Glomerular visceral epithelial cell (primary cell): ENCODE results near the gene CCDC138.

Experiments
- DNase-seq: peaks from one replicate; pipeline ENCODE4 v3.0.0-alpha.2; 2016; ENCODE audit errors: extremely low spot score

The CCDC138 gene

GRCh38 chr2:108825254-108825653 is 38.7 kb downstream of the CCDC138 start:
- no peak for DNase-seq

DNA sequence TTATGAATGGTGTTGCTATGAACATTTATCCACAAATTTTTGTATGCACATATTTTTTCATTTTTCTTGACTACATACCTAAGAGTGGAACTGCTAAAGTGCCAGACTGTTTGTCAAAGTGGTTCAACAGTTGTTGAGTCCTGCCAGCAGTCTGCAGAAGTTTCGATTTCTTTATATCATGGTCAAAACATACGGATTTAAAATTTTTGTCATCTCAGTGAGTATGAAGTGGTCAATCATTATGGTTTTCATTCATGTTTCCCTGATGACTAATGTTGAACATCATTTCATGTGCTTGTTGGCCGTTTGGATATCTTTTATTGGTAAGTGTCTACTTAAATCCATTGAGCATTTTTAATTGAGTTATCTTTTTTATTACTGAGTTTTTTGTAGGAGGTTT is 39.2 kb downstream of the CCDC138 start:
- no peak for DNase-seq

- no peak for DNase-seq
These were observed 43.2 kb downstream of the CCDC138 start for GRCh38 chr2:108829578-108830310.

DNA sequence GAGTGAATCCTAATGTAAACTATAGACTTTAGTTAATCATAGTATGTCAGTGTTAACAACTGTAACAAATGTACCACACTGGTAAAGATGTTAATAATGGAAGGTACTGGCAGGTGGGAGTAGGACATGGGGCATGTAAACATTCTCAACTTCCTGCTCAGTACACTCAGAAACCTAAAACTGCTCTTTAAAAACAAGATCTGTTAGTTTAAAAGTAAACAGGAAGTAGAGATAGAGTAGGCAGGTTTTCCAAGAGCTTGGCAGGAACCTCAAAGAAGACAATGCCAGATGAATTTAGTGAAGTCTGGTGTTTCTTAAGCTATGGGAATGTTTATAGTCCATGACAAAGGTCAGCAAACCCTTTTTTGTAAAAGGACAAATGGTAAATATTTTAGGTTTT is 46.6 kb downstream of the CCDC138 start:
- no peak for DNase-seq

- DNase-seq, result no peak
These were observed 48.0 kb downstream of the CCDC138 start for GRCh38 chr2:108834620-108835019.

DNA sequence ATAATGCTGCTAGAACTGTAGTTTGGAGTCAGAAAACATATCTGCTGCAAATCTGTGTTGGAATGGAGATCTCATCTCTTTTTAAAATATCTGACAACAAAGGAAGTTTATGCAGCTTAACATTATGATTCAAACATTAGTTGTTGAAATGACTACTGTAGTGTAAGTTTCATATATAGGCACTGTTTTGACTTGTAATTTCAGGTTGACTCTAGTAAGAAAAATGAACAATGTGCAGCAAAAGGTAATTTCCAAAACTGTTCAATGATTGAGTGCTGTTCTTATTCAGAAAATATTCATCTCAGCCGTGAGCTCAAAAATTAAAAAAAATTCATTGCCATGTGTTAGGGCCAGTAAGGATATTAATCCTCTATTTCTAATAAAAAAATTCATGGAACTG is 48.5 kb downstream of the CCDC138 start:
- no peak for DNase-seq

GRCh38 chr2:108837198-108837597 is 50.6 kb downstream of the CCDC138 start:
- no peak for DNase-seq

GRCh38 chr2:108841506-108841905 is 54.9 kb downstream of the CCDC138 start:
- DNase-seq, result no peak

DNA sequence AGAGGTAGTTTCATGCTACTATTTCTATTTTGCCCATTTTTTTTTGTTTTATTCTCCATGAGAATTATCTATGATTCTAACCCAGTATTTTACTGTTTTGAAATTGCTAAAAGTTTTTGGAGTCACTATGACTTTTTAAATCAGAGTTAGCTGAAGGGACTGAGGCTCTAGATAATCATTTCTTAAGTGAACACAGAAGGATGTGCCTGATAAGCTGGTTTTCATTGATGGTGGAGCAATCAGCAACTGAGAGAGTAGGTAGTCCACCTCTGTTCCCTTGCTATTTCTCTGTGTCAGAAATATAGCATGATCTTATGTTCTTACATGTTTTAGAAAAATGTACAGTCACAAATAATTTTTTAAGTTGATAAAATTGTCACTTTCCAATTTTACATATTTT is 59.4 kb downstream of the CCDC138 start:
- DNase-seq, result no peak

DNA sequence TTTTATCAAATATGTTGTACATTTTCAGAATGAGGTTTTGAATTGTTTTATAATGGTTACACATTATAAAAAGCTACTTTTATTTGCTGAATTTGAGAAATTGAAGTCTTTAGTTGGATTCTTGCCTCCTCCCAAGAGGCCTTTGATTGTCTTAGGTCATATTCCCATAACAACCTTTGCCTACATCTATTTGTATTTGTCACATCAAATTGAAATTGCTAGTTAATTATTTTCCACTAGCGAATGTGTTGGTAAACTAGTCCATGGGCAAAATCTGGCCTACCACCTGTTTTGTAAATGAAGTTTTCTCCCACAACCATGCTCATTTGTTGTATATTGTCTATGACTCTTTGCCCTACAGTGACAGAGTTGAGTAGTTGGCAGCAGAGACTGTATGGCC is 60.4 kb downstream of the CCDC138 start:
- no peak for DNase-seq

- no peak for DNase-seq
These were observed 65.8 kb downstream of the CCDC138 start for GRCh38 chr2:108852375-108852774.

- DNase-seq, result no peak
These were observed 66.8 kb downstream of the CCDC138 start for GRCh38 chr2:108853421-108853820.

DNA sequence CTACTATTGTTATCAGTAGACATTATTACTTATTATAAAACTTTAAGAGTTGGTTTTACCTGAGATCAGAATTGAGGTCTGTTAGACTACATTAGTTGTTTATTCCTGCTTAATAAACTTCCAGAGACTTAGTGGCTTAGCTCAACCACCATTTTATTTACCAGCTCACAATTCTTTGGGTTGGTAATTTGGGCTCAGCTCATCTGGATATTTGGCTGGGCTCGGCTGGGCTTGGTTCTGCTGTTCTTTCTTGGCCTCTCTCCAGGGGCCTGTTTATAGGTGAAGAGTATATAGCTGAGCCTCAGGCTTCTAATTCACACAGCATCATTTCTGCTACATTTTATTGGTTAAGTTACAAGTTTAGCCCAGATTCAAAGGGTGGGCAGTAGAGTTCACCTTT is 67.9 kb downstream of the CCDC138 start:
- no peak for DNase-seq

- no peak for DNase-seq
These were observed 68.6 kb downstream of the CCDC138 start for GRCh38 chr2:108855194-108855593.

DNA sequence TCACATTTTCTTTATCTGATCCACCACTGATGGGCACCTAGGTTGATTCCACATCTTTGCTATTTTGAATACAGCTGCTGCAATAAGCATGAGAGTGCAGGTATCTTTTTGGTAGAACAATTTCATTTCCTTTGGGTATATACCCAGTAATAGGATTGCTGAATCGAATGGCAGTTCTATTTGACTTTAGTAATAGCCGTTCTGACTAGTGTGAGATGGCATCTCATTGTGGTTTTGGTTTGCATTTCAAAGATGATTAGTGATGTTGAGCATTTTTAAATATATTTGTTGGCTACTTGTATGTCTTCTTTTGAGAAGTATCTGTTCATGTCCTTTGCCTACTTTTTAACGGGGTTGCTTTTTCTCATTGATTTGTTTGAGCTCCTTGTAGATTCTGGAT is 72.3 kb downstream of the CCDC138 start:
- peak; percentile 6 for DNase-seq

- DNase-seq, result no peak
These were observed 79.5 kb downstream of the CCDC138 start for GRCh38 chr2:108866041-108866440.

DNA sequence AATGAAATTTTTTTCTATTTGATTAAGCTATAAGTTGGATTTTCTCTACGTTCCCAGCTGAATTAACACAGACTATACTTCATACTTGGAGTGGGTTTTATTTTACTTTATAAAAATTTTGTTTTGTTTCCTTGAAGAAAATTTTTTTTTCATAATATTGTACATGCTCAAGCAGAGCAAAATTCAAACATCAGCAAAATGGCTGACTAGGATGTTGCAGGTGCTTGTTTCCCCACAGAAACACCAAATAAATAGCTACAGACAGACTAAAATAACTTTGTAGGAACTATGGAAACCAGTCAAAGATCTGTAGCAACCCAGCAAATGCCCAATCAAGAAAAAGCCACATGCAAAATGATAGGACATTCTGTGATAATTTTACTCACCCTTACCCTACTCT is 82.3 kb downstream of the CCDC138 start:
- no peak for DNase-seq

DNA sequence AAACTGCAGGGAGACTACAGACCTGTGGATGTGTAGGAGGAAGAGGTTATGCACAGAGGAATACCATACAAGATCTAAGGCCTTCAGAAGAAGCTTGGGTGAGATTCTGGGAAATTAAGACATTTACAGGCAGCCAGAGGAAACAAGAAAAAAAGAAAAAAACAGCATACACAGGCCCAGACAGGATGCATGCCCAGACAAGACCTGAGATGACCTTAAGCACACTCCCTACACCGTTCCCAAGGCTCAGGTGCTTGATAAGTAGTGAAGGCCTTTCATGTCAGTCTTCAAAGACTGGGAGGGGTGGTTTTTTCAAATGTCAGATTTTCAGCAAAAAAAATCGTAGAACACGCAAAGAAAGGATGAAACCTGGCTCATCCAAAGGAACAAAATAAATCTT is 83.0 kb downstream of the CCDC138 start:
- no peak for DNase-seq

DNA sequence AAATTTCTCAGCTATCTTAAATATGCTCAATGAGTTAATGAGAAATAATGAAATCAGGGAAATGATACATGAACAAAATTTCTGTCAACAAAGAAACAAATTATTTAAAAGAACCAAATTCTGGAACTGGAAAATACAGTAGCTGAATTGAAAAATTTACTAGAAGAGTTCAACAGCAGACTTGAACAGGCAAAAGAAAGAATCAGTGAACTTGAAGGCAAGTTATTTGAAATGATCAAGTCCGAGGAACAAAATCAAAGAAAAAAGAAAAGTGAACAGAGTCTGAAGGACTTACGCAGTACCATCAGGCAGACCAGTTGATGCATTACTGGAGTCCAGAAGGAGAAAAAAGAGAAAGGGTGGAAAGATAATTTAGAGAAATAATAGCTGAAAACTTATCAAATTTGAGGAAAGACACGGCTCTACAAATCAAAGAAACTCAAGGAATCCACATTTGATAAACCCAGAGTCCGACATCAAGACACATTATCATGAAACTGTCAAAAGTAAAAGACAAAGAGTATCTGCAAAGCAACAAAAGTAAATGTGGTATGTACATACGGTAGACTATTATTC is 83.6 kb downstream of the CCDC138 start:
- no peak for DNase-seq

GRCh38 chr2:108877506-108877905 is 90.9 kb downstream of the CCDC138 start:
- DNase-seq, result no peak

DNA sequence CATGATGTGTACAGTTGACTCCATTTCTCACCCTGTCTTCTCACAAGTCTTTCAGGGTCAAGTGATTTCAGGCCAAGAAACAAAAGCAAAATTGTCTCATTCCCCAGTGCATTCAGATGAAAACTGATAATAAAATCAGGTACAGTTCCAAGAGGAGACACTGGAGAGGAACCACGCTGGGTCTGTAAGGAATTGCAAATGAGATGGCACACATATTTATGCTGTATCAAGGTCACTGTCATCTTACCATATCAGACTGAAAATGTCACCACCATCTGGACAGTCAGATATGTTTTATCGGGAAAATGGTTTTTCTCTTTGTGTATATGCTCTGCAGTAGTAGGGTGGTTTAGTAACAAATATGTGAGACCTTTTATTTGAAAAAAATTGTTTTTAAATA is 91.7 kb downstream of the CCDC138 start:
- DNase-seq, result no peak

DNA sequence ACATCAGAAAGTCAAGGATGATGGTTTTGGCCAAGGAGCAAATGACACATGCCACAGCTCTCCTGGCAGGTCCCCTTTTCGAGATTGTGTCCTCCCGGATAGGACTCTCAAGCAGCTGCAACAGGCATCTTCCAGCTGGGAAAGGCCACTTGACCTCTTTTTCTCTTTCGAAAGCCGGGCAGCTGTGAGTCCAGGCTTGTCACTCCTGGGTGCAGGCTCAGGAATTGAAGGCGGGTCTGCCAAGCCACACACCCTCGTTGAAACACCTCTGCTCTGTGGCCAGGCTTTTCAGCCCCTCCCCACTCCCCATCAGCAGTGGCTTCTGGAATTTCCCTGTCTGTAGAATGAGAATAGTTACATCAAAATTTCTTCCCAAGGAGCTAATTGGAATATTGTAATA is 98.0 kb downstream of the CCDC138 start:
- no peak for DNase-seq

DNA sequence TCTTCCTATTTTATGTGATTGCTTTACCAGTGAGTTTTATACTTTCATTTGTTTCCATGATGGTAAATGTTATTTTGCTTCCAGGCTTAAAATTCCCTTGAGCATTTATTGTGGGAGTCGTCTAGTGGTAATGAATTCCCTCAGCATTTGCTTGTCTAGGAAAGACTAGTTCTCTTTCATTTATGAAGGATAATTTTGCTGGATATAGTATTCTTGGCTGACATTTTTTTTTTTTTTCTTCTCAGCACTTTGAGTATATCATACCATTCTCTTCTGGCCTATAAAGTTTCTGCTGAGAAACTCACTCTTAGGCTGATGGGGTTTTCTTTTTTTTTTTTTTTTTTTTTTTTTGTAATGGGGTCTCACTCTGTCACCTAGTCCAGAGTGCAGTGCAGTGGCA is 103.3 kb downstream of the CCDC138 start:
- no peak for DNase-seq

- DNase-seq, result no peak
These were observed 106.7 kb downstream of the CCDC138 start for GRCh38 chr2:108893277-108893676.
